PC-9 (cell line): ENCODE measurements around the gene HDAC7. TPM values are rescaled to one million over a fixed set of nuclear protein-coding genes. Genes with fewer than 3 reads are reported as not detected.
A peak's percentile ranks its signal among the peaks of the same experiment; 100 is the strongest.

Experiments
- BruUV-seq: library from RNA; stranded (reverse); fragments of 400-500 nt; replicated peaks from 2 replicates; lab custom pipeline; 2021; lab: Mats Ljungman, UMichigan
- CTCF ChIA-PET: fragments of 300-600 bp; sonication (Branson Sonifier 250); formaldehyde crosslinking; loops from one replicate; lab custom pipeline; 2022; ENCODE audit warnings: antibody characterized with exemption; lab: Charles Lee
- POLR2A ChIA-PET: fragments of 300-600 bp; sonication (Branson Sonifier 250); formaldehyde crosslinking; loops from one replicate; lab custom pipeline; 2022; ENCODE audit warnings: antibody characterized with exemption; ENCODE audit not compliant: unreplicated experiment; lab: Charles Lee
- DNase-seq, 2 experiments: peaks; one replicate each; pipeline versions ENCODE4 v3.0.0 to v3.0.0-alpha.2; 2015 to 2022; ENCODE audit warnings: mixed read lengths in 1 of 2
- H2AFZ ChIP-seq: fragments of 200-600 bp; sonication (generic); 2 replicates; pipeline ENCODE4 v1.8.1; 2017; ENCODE audit warnings: antibody characterized with exemption
- H3F3A ChIP-seq: fragments of 200-600 bp; sonication (generic); 2 replicates; pipeline ENCODE4 v1.8.1; 2017; ENCODE audit warnings: antibody characterized with exemption, mild to moderate bottlenecking, low read depth; ENCODE audit not compliant: insufficient read depth
- H3K27ac ChIP-seq: fragments of 200-600 bp; sonication (generic); 2 replicates; pipeline ENCODE4 v1.6.1; 2016; ENCODE audit warnings: mixed run types
- H3K27me3 ChIP-seq: fragments of 200-600 bp; sonication (generic); 2 replicates; pipeline ENCODE4 v1.6.1; 2016; ENCODE audit warnings: low read depth, mixed run types; ENCODE audit not compliant: insufficient read depth
- H3K36me3 ChIP-seq: fragments of 200-600 bp; sonication (generic); 2 replicates; pipeline ENCODE4 v1.6.1; 2016; ENCODE audit warnings: low read depth, mixed run types
- H3K4me1 ChIP-seq: fragments of 200-600 bp; sonication (generic); replicated peaks from 2 replicates; pipeline ENCODE4 v1.6.1; 2016; ENCODE audit warnings: mixed run types; ENCODE audit not compliant: insufficient read depth
- H3K4me2 ChIP-seq: fragments of 200-600 bp; sonication (generic); 2 replicates; pipeline ENCODE4 v1.6.1; 2017; ENCODE audit warnings: mixed run types
- H3K4me3 ChIP-seq: fragments of 200-600 bp; sonication (generic); 2 replicates; pipeline ENCODE4 v1.6.1; 2016; ENCODE audit warnings: mixed run types
- H3K79me2 ChIP-seq: fragments of 200-600 bp; sonication (generic); 2 replicates; pipeline ENCODE4 v1.6.1; 2017; ENCODE audit warnings: low read depth, mixed run types
- H3K9me2 ChIP-seq: fragments of 200-600 bp; sonication (generic); 2 replicates; pipeline ENCODE4 v1.8.1; 2017; ENCODE audit warnings: mild to moderate bottlenecking; ENCODE audit not compliant: insufficient read depth
- H3K9me3 ChIP-seq: fragments of 200-600 bp; sonication (generic); 2 replicates; pipeline ENCODE4 v1.8.1; 2016; ENCODE audit warnings: low read depth; ENCODE audit not compliant: insufficient read depth
- H4K20me1 ChIP-seq: fragments of 200-600 bp; sonication (generic); 2 replicates; pipeline ENCODE4 v1.8.1; 2017; ENCODE audit not compliant: insufficient read depth
- EZH2 ChIP-seq: fragments of 200-600 bp; sonication (generic); IDR thresholded peaks from 2 replicates; pipeline ENCODE4 v1.8.0; 2017; ENCODE audit warnings: antibody characterized with exemption, low read depth
- intact Hi-C: fragments of 100-400 bp; cut with micrococcal nuclease; formaldehyde crosslinking; loops from one replicate; pipeline ENCODE4 v1.10.0; 2022; ENCODE audit not compliant: unreplicated experiment
- total RNA-seq: library from RNA; stranded (reverse); gene quantifications from 2 replicates; pipeline ENCODE4 v1.2.3, GENCODE V29; 2021
- TF ChIP-seq, protein P1 (sequence below): fragments of 200-600 bp; sonication (generic); conservative IDR thresholded peaks from 2 replicates; pipeline ENCODE4 v1.6.1; 2017; ENCODE audit warnings: mixed run types, antibody characterized with exemption, mild to moderate bottlenecking, moderate library complexity

HDAC7 gene
- total RNA-seq, 1 experiment from 2014 or later, result 106 TPM

DNA sequence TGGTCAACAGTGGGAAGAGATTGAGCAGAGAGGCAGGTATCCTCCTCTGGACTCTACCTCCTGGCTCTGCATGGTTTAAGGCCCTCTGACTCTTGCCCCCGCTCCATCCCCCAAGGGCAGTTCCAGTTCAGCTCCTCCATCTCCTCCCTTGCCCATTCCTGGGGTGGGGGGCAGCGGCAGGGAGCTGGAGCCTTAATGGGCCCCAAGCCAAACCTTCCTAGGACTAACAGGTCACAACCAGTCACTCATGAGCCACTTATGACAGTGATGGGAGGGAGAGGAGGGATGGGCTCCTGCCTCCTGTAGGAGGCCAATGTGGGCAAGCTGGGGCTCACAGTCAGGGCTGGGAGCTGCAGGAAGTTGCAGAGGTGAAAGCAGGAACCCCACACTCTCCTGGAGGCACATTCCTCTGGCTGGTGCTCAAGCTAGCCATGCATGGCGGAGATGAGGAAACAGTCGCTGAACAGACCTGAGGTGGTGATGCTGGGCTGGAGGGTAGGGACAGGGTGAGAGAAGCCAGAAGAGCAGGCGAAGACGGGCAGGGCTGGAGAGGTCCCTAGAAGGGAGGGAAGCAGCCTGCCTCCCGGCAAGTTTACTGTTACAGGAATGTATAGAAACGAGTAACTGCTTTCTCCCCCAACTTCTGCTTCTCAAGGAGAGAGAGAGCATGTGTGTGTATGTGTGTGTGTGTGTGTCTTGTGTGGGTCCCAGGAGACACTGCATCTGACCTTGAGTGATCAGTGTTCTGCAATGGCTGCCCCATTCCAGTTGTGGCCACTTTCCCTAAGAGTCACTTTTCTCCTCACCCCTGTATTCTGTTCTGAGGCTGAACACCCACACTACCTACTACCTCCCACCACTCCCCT, 56.0 kb downstream of the HDAC7 start:
- DNase-seq, result peak; percentile 76 to 84
- H3K27ac ChIP-seq, result no peak overlapping the region

DNA sequence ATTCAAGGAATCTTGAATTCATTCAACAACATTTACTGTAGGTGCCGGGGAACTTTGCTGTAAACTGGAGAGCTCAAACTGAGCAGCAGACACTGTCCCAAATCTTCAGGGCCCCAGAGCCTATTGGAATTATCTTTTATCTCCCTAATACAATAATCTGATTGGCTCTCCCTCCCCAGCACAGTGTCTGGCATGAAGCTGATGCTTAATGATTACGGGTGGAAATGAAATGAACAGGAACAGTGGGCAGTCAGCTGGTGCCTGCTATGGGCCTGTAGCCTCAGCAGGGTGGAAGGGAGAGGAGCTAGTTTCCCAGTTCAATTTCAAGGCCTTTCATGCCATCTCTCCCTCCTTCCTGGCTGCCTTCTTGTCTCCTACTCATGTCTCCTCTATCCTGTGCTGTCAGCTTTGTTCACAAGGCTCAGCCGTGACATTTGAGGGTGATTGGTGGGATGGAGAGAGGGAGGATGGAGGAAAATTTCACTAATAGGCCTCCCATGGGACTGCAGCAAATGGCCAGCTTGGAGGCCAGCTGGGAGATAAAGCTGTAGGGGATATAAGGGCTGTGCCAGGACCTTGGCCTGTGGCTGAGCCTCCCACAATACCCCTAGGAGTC, 56.7 kb downstream of the HDAC7 start:
- Histone ChIP-seq H3K36me3 (no peaks in the 10 kb centered on the region), H3K4me2 (no peak overlapping the region), H3K9me2 (no peaks in the 10 kb centered on the region), H3K27me3 (no peaks in the 10 kb centered on the region), H3K79me2 (peaks cover 4% of the 10 kb centered on the region; the same call in 1 of the 2 replicates), H4K20me1 (no peaks in the 10 kb centered on the region), H3K9me3 (no peaks in the 10 kb centered on the region), H2AFZ (no peak overlapping the region), H3K27ac (no peak overlapping the region), H3K4me1 (peaks cover 64% of the 10 kb centered on the region), H3K4me3 (no peak overlapping the region), H3F3A (peaks cover 12% of the 10 kb centered on the region)
- ChIA-PET POLR2A (no interaction called here), CTCF (interaction anchor here (0.7 to 1.2 kb wide), 2 partner anchors 15 to 20 kb away, joined by 4 to 5 read pairs; no protein-coding TSS in a partner anchor)
- no TSS peak for BruUV-seq
- TF ChIP-seq, protein P1, sequence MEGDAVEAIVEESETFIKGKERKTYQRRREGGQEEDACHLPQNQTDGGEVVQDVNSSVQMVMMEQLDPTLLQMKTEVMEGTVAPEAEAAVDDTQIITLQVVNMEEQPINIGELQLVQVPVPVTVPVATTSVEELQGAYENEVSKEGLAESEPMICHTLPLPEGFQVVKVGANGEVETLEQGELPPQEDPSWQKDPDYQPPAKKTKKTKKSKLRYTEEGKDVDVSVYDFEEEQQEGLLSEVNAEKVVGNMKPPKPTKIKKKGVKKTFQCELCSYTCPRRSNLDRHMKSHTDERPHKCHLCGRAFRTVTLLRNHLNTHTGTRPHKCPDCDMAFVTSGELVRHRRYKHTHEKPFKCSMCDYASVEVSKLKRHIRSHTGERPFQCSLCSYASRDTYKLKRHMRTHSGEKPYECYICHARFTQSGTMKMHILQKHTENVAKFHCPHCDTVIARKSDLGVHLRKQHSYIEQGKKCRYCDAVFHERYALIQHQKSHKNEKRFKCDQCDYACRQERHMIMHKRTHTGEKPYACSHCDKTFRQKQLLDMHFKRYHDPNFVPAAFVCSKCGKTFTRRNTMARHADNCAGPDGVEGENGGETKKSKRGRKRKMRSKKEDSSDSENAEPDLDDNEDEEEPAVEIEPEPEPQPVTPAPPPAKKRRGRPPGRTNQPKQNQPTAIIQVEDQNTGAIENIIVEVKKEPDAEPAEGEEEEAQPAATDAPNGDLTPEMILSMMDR, result no peak
- no peak for TF ChIP-seq EZH2
- peak in 1 of 2 experiments; percentile 12 for DNase-seq
- intact Hi-C loops, result no loop called here

More for the DNA sequence above, 56.0 kb downstream of the HDAC7 start:
- H2AFZ ChIP-seq, result no peak overlapping the region
- no peaks in the 10 kb centered on the region for H3K79me2 ChIP-seq
- BruUV-seq, result no TSS peak
- no peaks in the 10 kb centered on the region for H3K36me3 ChIP-seq
- H3F3A ChIP-seq, result peaks cover 19% of the 10 kb centered on the region
- peaks cover 64% of the 10 kb centered on the region for H3K4me1 ChIP-seq
- no peaks in the 10 kb centered on the region for H4K20me1 ChIP-seq
- no peaks in the 10 kb centered on the region for H3K9me3 ChIP-seq
- peak overlapping the region; percentile 26 for H3K4me2 ChIP-seq
- ChIA-PET POLR2A (interaction anchor here (0.5 kb wide), 1 partner anchor 58 kb away, joined by 5 read pairs; the partner anchor contains the start of gene RPAP3), CTCF (interaction anchor here (0.7 to 1.2 kb wide), 2 partner anchors 14 to 21 kb away, joined by 4 to 5 read pairs; no protein-coding TSS in a partner anchor)
- TF ChIP-seq EZH2, result no peak
- TF ChIP-seq, protein P1, result no peak
- intact Hi-C loops, result no loop called here
- H3K27me3 ChIP-seq, result no peaks in the 10 kb centered on the region
- H3K9me2 ChIP-seq, result no peaks in the 10 kb centered on the region
- H3K4me3 ChIP-seq, result no peak overlapping the region
